ENCODE data around the gene PSTPIP1. TPM values are rescaled to one million over a fixed set of nuclear protein-coding genes. Genes with fewer than 3 reads are reported as not detected.

Gene PSTPIP1
- total RNA-seq, 1 experiment from 2014 or later = 1.5 TPM

- no peaks in the 10 kb centered on the region for H3K27me3 Mint-ChIP-seq (ENCODE audit: low read depth)
- no peaks in the 10 kb centered on the region for H3K9me3 Mint-ChIP-seq
- no peak overlapping the region for H3K27ac Mint-ChIP-seq
- peaks cover 14% of the 10 kb centered on the region for H3K36me3 Mint-ChIP-seq
- DNase-seq (ENCODE audit: low spot score) (no peak), ATAC-seq (no peak)
- ChIA-PET CTCF (interaction anchor here (0.6 kb wide), 3 partner anchors 34 to 241 kb away, joined by 3 to 4 read pairs (median 3); no protein-coding TSS in a partner anchor), POLR2A (no interaction called here)
- H3K4me3 Mint-ChIP-seq = no peak overlapping the region
- peaks cover 9% of the 10 kb centered on the region for H3K4me1 Mint-ChIP-seq
- TF ChIP-seq ZNF512 (CRISPR knock-in tag; IDR thresholded peaks at IDR 0.05; ENCODE audit: borderline replicate concordance) (no peak), ETV6 (CRISPR knock-in tag; IDR thresholded peaks at IDR 0.05) (no peak), USF1 (CRISPR knock-in tag; IDR thresholded peaks at IDR 0.05) (no peak), RELA (CRISPR knock-in tag; IDR thresholded peaks at IDR 0.05; ENCODE audit: borderline replicate concordance) (no peak), ZNF263 (CRISPR knock-in tag; IDR thresholded peaks at IDR 0.05; ENCODE audit: low read depth) (no peak), FOXJ3 (CRISPR knock-in tag; IDR thresholded peaks at IDR 0.05; ENCODE audit: borderline replicate concordance) (no peak), ESRRA (CRISPR knock-in tag; IDR thresholded peaks at IDR 0.05; ENCODE audit: borderline replicate concordance) (no peak), SP1 (CRISPR knock-in tag; conservative IDR thresholded peaks at IDR 0.05) (no peak), ARID4B (CRISPR knock-in tag; IDR thresholded peaks at IDR 0.05; ENCODE audit: borderline replicate concordance) (no peak), ZNF232 (CRISPR knock-in tag; IDR thresholded peaks at IDR 0.05) (no peak), ZNF138 (CRISPR knock-in tag; conservative IDR thresholded peaks at IDR 0.05) (no peak), PRDM15 (CRISPR knock-in tag; IDR thresholded peaks at IDR 0.05) (no peak), AFF4 (CRISPR knock-in tag; IDR thresholded peaks at IDR 0.05; ENCODE audit: borderline replicate concordance) (no peak), AR (CRISPR knock-in tag; IDR thresholded peaks at IDR 0.05) (no peak), ATF6 (CRISPR knock-in tag; IDR thresholded peaks at IDR 0.05) (no peak), E2F1 (CRISPR knock-in tag; IDR thresholded peaks at IDR 0.05) (no peak)
These were observed 41.0 kb upstream of the PSTPIP1 start for GRCh38 chr15:76953913-76954312.

All from WTC11 (cell line).